HL-60 (cell line): ENCODE measurements around the gene RNF169.

ENCODE experiments used
- DNase-seq, 2 experiments: peaks; one replicate each; pipeline ENCODE4 v3.0.0-alpha.2; 2010 to 2020; ENCODE audit warnings: low read depth in 1 of 2, low spot score in 1 of 2
- H3K27ac ChIP-seq: fragments of 250-450 bp; sonication (Bioruptor Pico); replicated peaks from 2 replicates; pipeline ENCODE4 v1.5.1; 2020; ENCODE audit warnings: mild to moderate bottlenecking, moderate library complexity
- H3K27me3 ChIP-seq: fragments of 250-450 bp; sonication (Bioruptor Pico); 2 replicates; pipeline ENCODE4 v1.5.1; 2021; ENCODE audit warnings: mild to moderate bottlenecking, moderate library complexity; ENCODE audit not compliant: insufficient read depth, poor library complexity, severe bottlenecking
- H3K4me3 ChIP-seq: replicated peaks from 2 replicates; pipeline ENCODE4 v1.5.1; 2011; ENCODE audit warnings: mild to moderate bottlenecking, control low read depth, low read length; ENCODE audit not compliant: insufficient read depth
- GABPA ChIP-seq: IDR thresholded peaks from 2 replicates; pipeline ENCODE4 v1.6.1; 2012; ENCODE audit warnings: low read depth
- POLR2AphosphoS5 ChIP-seq: IDR thresholded peaks from 2 replicates; pipeline ENCODE4 v1.6.1; 2012; ENCODE audit warnings: low read depth
- SPI1 ChIP-seq: IDR thresholded peaks from 2 replicates; pipeline ENCODE4 v1.6.1; 2012; ENCODE audit warnings: low read depth, mild to moderate bottlenecking, borderline replicate concordance
- long read RNA-seq: library from polyadenylated mRNA; unstranded; transcript quantifications from one replicate; pipeline ENCODE4 v2.0.0, GENCODE V29; 2020
- TF ChIP-seq, protein P1 (sequence below): IDR thresholded peaks from one replicate; pipeline ENCODE4 v1.5.1; 2011; ENCODE audit warnings: low read length, control low read depth, inconsistent platforms; ENCODE audit not compliant: insufficient read depth
- TF ChIP-seq, protein P2 (sequence below): IDR thresholded peaks from 2 replicates; pipeline ENCODE4 v1.6.1; 2012; ENCODE audit warnings: low read depth; ENCODE audit not compliant: insufficient replicate concordance

Gene RNF169, protein sequence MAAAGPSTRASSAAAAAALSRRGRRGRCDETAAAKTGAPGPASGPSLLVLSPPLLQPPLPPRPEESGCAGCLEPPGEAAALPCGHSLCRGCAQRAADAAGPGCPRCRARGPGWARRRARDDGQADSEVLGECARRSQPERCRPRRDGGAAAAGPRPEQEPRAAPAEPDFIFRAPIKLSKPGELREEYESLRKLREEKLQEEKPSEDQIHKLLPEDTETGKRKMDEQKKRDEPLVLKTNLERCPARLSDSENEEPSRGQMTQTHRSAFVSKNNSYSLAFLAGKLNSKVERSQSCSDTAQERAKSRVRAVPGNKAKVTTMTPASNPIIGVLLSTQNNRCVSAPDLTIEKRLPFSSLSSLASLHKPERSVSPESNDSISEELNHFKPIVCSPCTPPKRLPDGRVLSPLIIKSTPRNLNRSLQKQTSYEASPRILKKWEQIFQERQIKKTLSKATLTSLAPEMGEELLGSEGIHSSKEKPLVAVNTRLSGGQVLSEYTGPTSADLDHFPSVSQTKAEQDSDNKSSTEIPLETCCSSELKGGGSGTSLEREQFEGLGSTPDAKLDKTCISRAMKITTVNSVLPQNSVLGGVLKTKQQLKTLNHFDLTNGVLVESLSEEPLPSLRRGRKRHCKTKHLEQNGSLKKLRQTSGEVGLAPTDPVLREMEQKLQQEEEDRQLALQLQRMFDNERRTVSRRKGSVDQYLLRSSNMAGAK
- long read RNA-seq, partial matches to known transcripts, result 0 of 8 reads
- long read RNA-seq, other reads (novel, unspliced or antisense), result 8 of 8 reads

DNA sequence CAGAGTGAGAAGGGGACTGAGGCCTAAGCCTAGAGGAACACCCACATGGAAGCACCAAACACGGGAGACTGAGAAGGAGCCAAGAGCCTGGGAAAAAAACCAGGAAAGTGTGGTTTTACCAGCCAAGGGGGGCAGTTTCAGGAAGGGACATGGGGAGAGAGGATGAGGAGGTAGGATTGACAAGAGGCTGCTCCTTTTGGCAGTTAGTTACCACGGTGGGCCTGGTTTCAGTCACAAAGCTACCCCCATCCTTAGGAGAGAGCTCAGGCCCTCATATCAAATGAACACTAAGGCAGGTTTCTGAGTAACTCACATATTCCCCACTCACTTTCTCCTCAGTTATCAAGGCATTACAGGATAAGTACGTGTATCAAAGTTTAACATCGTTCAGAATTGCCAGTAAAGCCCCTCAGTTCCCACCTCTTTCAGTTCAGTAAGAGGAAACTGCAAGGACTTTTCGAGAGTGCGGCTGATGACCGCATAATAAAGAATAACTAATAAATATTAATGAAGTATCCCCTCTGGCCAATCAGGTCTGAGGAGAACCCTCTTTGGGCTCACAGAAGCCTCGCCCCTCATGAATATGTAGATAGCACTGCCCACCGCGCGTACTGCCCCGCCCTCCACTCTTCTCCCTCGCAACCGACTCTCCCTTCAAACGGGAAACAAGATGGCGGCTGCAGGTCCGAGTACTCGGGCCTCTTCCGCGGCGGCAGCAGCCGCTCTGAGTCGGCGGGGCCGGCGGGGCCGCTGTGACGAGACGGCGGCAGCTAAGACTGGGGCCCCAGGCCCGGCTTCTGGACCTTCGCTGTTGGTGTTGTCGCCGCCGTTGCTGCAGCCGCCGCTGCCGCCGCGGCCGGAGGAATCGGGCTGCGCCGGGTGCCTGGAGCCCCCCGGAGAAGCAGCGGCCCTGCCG, at the start of gene RNF169:
TSS of gene RNF169 (plus strand) at position 639 of the 916 bp plus-strand sequence. CDS start at position 671, 32 bp downstream.
- DNase-seq, result peak; percentile 80 to 89
- TF ChIP-seq, protein P1, sequence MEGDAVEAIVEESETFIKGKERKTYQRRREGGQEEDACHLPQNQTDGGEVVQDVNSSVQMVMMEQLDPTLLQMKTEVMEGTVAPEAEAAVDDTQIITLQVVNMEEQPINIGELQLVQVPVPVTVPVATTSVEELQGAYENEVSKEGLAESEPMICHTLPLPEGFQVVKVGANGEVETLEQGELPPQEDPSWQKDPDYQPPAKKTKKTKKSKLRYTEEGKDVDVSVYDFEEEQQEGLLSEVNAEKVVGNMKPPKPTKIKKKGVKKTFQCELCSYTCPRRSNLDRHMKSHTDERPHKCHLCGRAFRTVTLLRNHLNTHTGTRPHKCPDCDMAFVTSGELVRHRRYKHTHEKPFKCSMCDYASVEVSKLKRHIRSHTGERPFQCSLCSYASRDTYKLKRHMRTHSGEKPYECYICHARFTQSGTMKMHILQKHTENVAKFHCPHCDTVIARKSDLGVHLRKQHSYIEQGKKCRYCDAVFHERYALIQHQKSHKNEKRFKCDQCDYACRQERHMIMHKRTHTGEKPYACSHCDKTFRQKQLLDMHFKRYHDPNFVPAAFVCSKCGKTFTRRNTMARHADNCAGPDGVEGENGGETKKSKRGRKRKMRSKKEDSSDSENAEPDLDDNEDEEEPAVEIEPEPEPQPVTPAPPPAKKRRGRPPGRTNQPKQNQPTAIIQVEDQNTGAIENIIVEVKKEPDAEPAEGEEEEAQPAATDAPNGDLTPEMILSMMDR, result no peak
- TF ChIP-seq GABPA, result no peak
- TF ChIP-seq SPI1, result no peak
- no peaks in the 10 kb centered on the region for H3K27me3 ChIP-seq
- H3K27ac ChIP-seq, result peak within 1 kb of the TSS; percentile 73
- peak within 1 kb of the TSS; percentile 50 for H3K4me3 ChIP-seq

DNA sequence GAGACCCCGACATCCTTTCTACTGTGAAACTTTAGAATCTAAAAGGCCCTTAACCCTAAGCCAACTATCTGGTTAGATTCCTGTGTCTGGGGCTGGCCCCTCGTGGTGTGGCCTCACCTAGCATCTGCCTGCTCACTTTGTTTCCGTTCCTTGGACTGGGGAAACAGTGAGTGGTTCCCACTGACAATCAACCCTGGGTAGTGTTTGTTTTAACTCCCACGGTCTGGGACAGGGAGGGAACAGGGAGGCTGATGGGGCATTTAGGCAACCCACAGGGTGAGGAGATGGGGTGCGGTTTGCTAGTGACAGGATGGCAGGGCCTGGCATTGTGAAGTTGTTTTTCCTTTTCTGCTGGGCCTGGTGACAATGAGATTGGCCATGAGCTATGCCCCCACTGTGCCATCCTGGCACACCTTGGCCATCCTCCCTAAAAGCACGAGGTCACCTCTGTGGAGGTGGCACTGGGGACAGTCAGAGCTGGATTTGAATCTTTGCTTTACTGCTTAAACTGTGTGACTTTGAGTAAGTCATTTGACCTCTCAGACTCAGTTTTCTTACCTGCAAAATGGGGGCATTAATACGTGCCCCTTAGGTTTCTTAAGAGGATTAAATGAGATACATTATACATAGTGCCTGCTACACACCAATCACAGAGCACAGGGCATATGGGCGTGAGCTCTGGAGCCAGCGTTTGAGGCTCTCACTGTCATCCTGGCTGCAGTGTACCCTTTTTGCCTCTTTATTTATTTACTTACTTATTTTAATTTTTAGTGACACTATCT, 48.8 kb upstream of the RNF169 start:
- Histone ChIP-seq H3K27ac (no peak overlapping the region), H3K4me3 (no peak overlapping the region), H3K27me3 (no peaks in the 10 kb centered on the region)
- DNase-seq, result no peak
- no peak for TF ChIP-seq GABPA
- TF ChIP-seq, protein P1, result no peak
- TF ChIP-seq SPI1, result no peak
- TF ChIP-seq, protein P2, sequence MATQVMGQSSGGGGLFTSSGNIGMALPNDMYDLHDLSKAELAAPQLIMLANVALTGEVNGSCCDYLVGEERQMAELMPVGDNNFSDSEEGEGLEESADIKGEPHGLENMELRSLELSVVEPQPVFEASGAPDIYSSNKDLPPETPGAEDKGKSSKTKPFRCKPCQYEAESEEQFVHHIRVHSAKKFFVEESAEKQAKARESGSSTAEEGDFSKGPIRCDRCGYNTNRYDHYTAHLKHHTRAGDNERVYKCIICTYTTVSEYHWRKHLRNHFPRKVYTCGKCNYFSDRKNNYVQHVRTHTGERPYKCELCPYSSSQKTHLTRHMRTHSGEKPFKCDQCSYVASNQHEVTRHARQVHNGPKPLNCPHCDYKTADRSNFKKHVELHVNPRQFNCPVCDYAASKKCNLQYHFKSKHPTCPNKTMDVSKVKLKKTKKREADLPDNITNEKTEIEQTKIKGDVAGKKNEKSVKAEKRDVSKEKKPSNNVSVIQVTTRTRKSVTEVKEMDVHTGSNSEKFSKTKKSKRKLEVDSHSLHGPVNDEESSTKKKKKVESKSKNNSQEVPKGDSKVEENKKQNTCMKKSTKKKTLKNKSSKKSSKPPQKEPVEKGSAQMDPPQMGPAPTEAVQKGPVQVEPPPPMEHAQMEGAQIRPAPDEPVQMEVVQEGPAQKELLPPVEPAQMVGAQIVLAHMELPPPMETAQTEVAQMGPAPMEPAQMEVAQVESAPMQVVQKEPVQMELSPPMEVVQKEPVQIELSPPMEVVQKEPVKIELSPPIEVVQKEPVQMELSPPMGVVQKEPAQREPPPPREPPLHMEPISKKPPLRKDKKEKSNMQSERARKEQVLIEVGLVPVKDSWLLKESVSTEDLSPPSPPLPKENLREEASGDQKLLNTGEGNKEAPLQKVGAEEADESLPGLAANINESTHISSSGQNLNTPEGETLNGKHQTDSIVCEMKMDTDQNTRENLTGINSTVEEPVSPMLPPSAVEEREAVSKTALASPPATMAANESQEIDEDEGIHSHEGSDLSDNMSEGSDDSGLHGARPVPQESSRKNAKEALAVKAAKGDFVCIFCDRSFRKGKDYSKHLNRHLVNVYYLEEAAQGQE, result no peak
- TF ChIP-seq POLR2AphosphoS5, result no peak

DNA sequence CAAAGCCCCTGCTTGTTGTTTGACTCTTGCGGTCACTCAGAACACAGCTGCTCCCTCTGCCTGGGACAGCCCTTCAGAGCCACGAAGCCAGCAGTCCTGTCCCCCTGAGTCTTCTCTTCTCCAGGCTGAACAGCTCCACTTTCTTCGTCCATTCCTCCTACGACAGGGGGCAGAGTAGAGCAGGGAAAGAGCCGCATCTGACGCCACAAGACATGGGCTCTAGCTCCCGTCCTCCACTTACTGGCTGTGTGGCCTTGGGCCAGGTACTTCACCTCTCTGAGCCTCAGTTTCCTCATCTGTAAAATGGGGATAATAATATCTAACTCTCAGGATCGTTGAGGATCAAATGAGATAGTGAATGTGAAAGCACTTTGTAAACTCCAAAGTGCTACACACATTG, 47.3 kb upstream of the RNF169 start:
- peak in 1 of 2 experiments; percentile 19 for DNase-seq

More for the DNA sequence above, 47.3 kb upstream of the RNF169 start:
- Histone ChIP-seq H3K27ac (no peak overlapping the region), H3K4me3 (no peak overlapping the region), H3K27me3 (no peaks in the 10 kb centered on the region)
- no peak for TF ChIP-seq SPI1
- TF ChIP-seq, protein P1, result peak; percentile 4
